Measurements from ENCODE around the gene TPX2.

The TPX2 gene

DNA sequence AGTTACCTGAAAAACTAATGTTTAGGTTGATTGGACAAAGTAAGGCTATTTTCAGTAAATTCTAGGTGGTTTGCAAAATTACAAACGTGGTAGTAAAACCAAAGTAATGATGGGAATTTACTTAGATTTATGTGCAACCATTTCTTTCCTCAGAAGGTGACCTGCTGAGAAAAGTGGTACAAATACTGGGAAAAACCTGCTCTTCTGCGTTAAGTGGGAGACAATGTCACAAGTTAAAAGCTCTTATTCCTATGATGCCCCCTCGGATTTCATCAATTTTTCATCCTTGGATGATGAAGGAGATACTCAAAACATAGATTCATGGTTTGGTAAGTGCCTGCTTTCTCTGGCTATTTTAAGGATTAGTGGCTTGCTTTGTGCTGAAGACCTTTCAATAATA is 18.2 kb downstream of the TPX2 start:
- H3K36me3 ChIP-seq (ENCODE audit: control insufficient read depth, insufficient read depth, low read length), result peaks cover 81% of the 10 kb centered on the region
- no peak overlapping the region for H3K27ac ChIP-seq (ENCODE audit: low read depth, low read length, severe bottlenecking)
- H3K4me1 ChIP-seq (ENCODE audit: control insufficient read depth, insufficient read depth, low read length, poor library complexity, severe bottlenecking), result no peaks in the 10 kb centered on the region
- 100% methylated on average over 2 of the region's 3 CpGs for WGBS, 2 experiments (ENCODE audit: insufficient coverage in 2 of 2)
- no peaks in the 10 kb centered on the region for H3K9me3 ChIP-seq (ENCODE audit: control insufficient read depth, low read length)
- H3K4me3 ChIP-seq (ENCODE audit: extremely low read depth, insufficient read depth, low read length, poor library complexity, severe bottlenecking), result no peak overlapping the region

DNA sequence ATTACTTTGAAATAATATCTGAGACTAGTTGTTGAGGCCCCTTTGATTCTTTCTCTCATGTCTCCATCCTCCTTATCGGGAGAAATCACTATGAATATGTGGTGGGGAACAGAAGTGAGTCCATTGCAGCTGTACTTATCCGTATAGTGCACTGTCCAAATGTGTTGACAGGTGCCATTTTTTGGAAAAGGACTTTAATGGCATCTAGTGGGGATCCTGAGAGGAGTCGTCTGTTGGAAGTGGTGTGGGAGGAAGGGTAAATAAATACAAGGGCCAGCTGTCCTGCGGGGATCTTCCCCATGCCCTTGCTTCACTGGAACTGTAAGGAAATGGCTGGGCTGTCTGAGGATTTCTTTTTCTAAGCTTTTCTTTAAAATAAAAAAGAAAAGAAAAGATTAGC is 19.4 kb downstream of the TPX2 start:
- H3K36me3 ChIP-seq (ENCODE audit: control insufficient read depth, insufficient read depth, low read length), result peaks cover 81% of the 10 kb centered on the region
- no peak overlapping the region for H3K4me3 ChIP-seq (ENCODE audit: extremely low read depth, insufficient read depth, low read length, poor library complexity, severe bottlenecking)
- WGBS, 2 experiments (ENCODE audit: insufficient coverage in 2 of 2), result 95 to 100% methylated on average over 2 to 3 of the region's 4 CpGs
- no peaks in the 10 kb centered on the region for H3K4me1 ChIP-seq (ENCODE audit: control insufficient read depth, insufficient read depth, low read length, poor library complexity, severe bottlenecking)
- H3K9me3 ChIP-seq (ENCODE audit: control insufficient read depth, low read length), result no peaks in the 10 kb centered on the region
- no peak overlapping the region for H3K27ac ChIP-seq (ENCODE audit: low read depth, low read length, severe bottlenecking)

DNA sequence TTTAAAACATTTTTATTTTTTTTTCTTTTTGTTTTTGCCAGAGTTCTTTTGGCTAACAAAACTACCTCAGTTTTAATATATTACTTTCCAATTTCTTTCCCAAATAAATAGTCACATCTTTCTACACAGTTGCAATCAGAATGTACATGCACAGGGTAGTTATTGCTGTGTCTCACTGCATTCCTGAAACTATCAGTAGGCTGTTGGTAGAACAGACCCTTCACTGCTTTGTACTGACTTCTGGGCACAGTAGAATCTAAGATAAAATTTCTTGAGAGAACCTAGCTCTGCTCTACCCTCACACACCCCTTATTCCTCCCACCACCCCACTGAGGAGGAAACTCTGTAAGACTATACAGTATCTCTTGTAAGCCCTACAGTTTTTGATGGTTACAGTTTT is 19.9 kb downstream of the TPX2 start:
- Histone ChIP-seq H3K4me3 (ENCODE audit: extremely low read depth, insufficient read depth, low read length, poor library complexity, severe bottlenecking) (no peak overlapping the region), H3K27ac (ENCODE audit: low read depth, low read length, severe bottlenecking) (no peak overlapping the region), H3K36me3 (ENCODE audit: control insufficient read depth, insufficient read depth, low read length) (peaks cover 77% of the 10 kb centered on the region), H3K9me3 (ENCODE audit: control insufficient read depth, low read length) (no peaks in the 10 kb centered on the region), H3K4me1 (ENCODE audit: control insufficient read depth, insufficient read depth, low read length, poor library complexity, severe bottlenecking) (no peaks in the 10 kb centered on the region)

DNA sequence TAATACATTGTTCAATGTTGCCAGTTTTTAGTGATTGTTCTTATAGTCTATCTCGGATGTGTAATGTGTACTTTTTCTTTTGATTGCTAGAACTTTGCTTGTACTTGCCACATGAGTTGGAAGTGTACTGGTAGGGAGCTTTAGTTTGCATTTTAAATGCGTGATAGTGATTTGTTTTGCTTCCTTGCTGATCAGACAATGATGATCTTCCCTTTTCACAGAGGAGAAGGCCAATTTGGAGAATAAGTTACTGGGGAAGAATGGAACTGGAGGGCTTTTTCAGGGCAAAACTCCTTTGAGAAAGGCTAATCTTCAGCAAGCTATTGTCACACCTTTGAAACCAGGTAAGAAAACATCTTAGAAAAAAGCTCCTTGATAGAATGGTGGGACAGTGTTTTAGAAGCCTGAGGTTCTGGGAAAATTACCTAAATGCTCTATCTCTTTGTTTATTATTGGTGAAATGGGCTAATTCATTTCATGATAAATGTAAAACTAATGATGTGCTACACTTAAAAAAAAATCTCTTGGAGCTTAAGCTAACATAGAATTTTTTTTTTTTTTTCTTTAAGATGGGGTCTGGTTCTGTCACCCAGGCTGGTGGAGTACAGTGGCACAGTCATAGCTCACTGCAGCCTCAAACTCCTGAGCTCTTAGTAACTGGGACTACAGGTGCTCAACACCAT is 20.9 kb downstream of the TPX2 start:
- Histone ChIP-seq H3K27ac (ENCODE audit: low read depth, low read length, severe bottlenecking) (no peak overlapping the region), H3K36me3 (ENCODE audit: control insufficient read depth, insufficient read depth, low read length) (peaks cover 81% of the 10 kb centered on the region), H3K4me1 (ENCODE audit: control insufficient read depth, insufficient read depth, low read length, poor library complexity, severe bottlenecking) (no peaks in the 10 kb centered on the region), H3K9me3 (ENCODE audit: control insufficient read depth, low read length) (no peaks in the 10 kb centered on the region), H3K4me3 (ENCODE audit: extremely low read depth, insufficient read depth, low read length, poor library complexity, severe bottlenecking) (no peak overlapping the region)
- 100% methylated on average over 2 of the region's 2 CpGs; no CpG with 5 or more reads in 1 of the 2 experiments for WGBS, 2 experiments (ENCODE audit: insufficient coverage in 2 of 2)

DNA sequence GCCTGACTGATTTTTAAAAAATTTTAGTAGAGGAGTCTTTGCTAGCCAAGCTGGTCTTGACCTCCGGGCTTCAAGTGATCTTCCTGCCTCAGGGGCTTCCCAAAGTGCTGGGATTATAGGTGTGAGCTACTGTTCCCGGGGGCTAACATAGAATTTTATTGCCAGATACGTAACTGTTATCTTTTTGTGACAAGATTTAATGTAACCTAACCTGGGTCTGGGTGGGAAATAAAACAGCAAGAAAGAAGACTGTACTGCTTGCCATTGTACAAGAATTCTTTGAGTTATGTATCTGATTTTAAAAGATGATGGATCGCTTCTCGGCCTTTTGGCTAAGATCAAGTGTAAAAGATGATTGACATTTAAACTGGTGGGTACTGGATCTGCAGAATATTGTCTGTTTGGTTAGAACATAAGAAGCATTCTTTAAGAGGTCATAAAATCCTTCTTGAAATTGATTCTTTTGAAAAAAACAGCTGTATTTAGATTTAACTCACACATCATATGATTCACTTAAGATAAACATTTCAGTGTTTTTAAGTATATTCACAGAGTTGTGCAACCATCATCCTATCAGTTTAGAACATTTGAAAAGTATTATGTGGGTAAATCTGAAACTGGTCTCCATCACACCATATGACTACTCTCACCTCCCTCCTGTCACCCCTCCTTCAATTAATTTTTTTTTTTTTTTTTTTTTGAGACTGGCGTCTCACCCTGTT is 21.6 kb downstream of the TPX2 start:
- Histone ChIP-seq H3K27ac (ENCODE audit: low read depth, low read length, severe bottlenecking) (no peak overlapping the region), H3K9me3 (ENCODE audit: control insufficient read depth, low read length) (no peaks in the 10 kb centered on the region), H3K36me3 (ENCODE audit: control insufficient read depth, insufficient read depth, low read length) (peaks cover 84% of the 10 kb centered on the region), H3K4me1 (ENCODE audit: control insufficient read depth, insufficient read depth, low read length, poor library complexity, severe bottlenecking) (no peaks in the 10 kb centered on the region), H3K4me3 (ENCODE audit: extremely low read depth, insufficient read depth, low read length, poor library complexity, severe bottlenecking) (no peak overlapping the region)
- WGBS, 2 experiments (ENCODE audit: insufficient coverage in 2 of 2), result 95 to 98% methylated on average over 5 to 6 of the region's 6 CpGs

DNA sequence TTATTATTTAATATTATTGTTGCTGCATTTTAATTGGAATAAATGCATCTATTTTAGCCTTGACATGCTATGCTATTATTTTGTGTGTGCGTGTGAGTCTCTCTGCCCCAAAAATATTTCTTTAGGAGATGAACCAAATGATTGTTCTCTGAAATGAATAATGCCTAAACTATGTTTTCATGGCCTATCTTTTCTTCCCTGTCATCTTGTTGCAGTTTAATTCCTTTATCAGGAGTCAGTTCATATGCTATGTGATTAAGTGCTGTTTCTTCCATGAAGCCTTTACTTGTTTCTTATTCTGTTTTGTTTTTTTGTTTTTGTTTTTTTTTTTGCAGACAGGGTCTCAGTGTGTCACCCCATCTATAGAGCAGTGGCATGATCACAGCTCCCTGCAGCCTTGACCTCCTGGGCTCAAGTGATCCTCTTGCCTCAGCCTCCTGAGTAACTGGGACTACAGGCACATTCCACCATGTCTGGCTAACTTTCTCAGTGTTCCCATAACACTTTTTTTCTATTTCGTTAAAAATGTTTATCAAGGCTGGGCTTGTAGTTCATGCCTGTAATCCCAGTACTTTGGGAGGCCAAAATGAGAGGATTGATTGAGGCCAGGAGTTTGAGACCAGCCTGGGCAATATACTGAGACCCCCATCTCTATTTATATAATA is 25.7 kb downstream of the TPX2 start:
- H3K27ac ChIP-seq (ENCODE audit: low read depth, low read length, severe bottlenecking), result no peak overlapping the region
- H3K9me3 ChIP-seq (ENCODE audit: control insufficient read depth, low read length), result no peaks in the 10 kb centered on the region
- 100% methylated on average over 1 of the region's 2 CpGs; no CpG with 5 or more reads in 1 of the 2 experiments for WGBS, 2 experiments (ENCODE audit: insufficient coverage in 2 of 2)
- no peaks in the 10 kb centered on the region for H3K4me1 ChIP-seq (ENCODE audit: control insufficient read depth, insufficient read depth, low read length, poor library complexity, severe bottlenecking)
- H3K4me3 ChIP-seq (ENCODE audit: extremely low read depth, insufficient read depth, low read length, poor library complexity, severe bottlenecking), result no peak overlapping the region
- peaks cover 90% of the 10 kb centered on the region for H3K36me3 ChIP-seq (ENCODE audit: control insufficient read depth, insufficient read depth, low read length)

DNA sequence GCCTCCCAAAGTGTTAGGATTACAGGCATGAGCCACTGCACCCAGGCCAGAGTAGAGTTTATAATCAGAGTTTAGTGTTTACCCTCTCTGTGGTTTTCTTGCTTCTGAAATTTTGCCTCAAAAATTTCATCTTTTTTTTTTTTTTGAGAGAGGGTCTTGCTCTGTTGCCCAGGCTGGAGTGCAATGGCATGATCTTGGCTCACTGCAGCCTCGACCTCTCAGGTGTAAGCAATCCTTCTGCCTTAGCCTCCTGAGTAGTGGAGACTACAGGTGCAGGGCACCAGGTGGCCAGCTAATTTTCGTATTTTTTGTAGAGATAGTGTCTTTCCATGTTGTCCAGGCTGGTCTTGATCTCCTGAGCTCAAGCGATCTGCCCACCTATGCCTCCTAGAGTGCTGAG is 28.7 kb downstream of the TPX2 start:
- H3K4me3 ChIP-seq (ENCODE audit: extremely low read depth, insufficient read depth, low read length, poor library complexity, severe bottlenecking), result no peak overlapping the region
- H3K9me3 ChIP-seq (ENCODE audit: control insufficient read depth, low read length), result no peaks in the 10 kb centered on the region
- WGBS, 2 experiments (ENCODE audit: insufficient coverage in 2 of 2), result 95 to 100% methylated on average over 3 of the region's 3 CpGs
- H3K4me1 ChIP-seq (ENCODE audit: control insufficient read depth, insufficient read depth, low read length, poor library complexity, severe bottlenecking), result no peaks in the 10 kb centered on the region
- no peak overlapping the region for H3K27ac ChIP-seq (ENCODE audit: low read depth, low read length, severe bottlenecking)
- H3K36me3 ChIP-seq (ENCODE audit: control insufficient read depth, insufficient read depth, low read length), result peaks cover 92% of the 10 kb centered on the region

DNA sequence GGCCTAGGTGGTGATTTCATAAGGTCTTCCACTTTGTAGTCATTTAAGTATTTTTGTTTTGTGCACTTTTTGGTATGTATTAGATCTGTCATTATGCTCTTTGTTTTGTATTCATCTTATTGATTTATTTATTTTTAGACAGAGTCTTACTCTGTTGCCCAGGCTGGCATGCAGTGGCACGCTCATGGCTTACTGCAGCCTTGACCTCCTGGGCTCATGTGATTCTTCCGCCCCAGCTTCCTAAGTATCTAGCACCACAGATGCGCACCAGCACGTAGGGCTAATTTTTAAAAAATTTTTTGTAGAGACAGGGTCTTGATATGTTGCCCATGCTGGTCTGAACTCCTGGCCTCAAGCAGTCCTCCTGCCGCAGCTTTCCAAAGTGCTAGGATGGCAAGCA is 30.6 kb downstream of the TPX2 start:
- Histone ChIP-seq H3K36me3 (ENCODE audit: control insufficient read depth, insufficient read depth, low read length) (peaks cover 95% of the 10 kb centered on the region), H3K27ac (ENCODE audit: low read depth, low read length, severe bottlenecking) (no peak overlapping the region), H3K4me3 (ENCODE audit: extremely low read depth, insufficient read depth, low read length, poor library complexity, severe bottlenecking) (no peak overlapping the region), H3K9me3 (ENCODE audit: control insufficient read depth, low read length) (no peaks in the 10 kb centered on the region), H3K4me1 (ENCODE audit: control insufficient read depth, insufficient read depth, low read length, poor library complexity, severe bottlenecking) (no peaks in the 10 kb centered on the region)
- 80 to 98% methylated on average over 1 to 5 of the region's 5 CpGs for WGBS, 2 experiments (ENCODE audit: insufficient coverage in 2 of 2)

DNA sequence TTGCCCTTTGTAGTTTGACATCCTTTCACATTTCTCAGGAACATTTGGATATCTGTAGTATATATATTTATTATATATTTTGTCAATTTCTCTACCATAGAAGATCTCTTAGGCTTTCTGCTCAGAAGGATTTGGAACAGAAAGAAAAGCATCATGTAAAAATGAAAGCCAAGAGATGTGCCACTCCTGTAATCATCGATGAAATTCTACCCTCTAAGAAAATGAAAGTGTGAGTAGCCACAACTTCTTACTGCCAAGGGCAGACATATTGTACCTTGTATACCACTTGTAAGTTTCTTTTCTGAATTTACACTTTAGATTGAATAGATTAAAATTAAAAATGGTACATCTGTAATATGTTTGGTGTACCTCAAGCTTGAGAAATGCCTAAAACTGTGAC is 31.2 kb downstream of the TPX2 start:
- WGBS, 2 experiments (ENCODE audit: insufficient coverage in 2 of 2), result no CpG with 5 or more reads among the region's 1 CpG
- H3K36me3 ChIP-seq (ENCODE audit: control insufficient read depth, insufficient read depth, low read length), result peaks cover 95% of the 10 kb centered on the region
- no peaks in the 10 kb centered on the region for H3K9me3 ChIP-seq (ENCODE audit: control insufficient read depth, low read length)
- no peak overlapping the region for H3K4me3 ChIP-seq (ENCODE audit: extremely low read depth, insufficient read depth, low read length, poor library complexity, severe bottlenecking)
- H3K27ac ChIP-seq (ENCODE audit: low read depth, low read length, severe bottlenecking), result no peak overlapping the region
- no peaks in the 10 kb centered on the region for H3K4me1 ChIP-seq (ENCODE audit: control insufficient read depth, insufficient read depth, low read length, poor library complexity, severe bottlenecking)

DNA sequence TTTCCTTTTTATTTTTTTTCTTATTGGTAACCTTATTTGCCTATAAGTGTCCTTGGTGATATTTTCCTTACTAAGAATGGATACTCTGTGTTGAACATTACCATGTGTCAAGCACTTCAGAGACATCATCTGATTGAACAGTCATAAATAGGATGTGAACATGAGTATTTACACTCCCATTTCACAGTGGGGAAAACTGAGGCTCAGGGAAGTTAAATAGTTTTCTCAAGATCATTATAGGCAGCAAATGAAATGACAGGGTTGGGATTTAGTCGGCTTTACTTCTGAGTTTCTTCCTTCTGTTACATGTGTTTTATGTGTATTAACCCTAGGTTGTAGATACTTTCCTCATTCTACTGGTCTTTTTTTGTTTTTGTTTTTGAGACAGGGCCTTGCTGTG is 35.3 kb downstream of the TPX2 start:
- no CpG with 5 or more reads among the region's 1 CpG for WGBS, 2 experiments (ENCODE audit: insufficient coverage in 2 of 2)
- H3K4me3 ChIP-seq (ENCODE audit: extremely low read depth, insufficient read depth, low read length, poor library complexity, severe bottlenecking), result no peak overlapping the region
- H3K27ac ChIP-seq (ENCODE audit: low read depth, low read length, severe bottlenecking), result no peak overlapping the region
- peaks cover 95% of the 10 kb centered on the region for H3K36me3 ChIP-seq (ENCODE audit: control insufficient read depth, insufficient read depth, low read length)
- H3K9me3 ChIP-seq (ENCODE audit: control insufficient read depth, low read length), result no peaks in the 10 kb centered on the region
- no peaks in the 10 kb centered on the region for H3K4me1 ChIP-seq (ENCODE audit: control insufficient read depth, insufficient read depth, low read length, poor library complexity, severe bottlenecking)

DNA sequence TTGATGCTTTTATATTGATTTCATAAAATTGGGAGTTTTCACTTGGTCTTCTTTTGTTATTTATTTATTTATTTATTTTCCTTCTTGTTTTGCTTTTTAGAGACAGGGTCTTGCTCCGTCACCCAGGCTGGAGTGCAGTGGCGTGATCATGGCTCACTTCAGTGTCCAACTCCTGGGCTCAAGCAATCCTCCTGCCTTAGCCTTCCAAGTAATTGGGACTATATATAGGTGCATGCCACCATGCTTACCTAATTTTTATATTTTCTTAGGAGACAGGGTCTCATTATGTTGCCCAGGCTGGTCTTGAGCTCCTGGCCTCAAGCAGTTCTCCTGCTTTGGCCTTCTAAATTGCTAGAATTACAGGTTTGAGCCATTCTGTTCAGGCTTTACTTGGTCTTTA is 41.7 kb downstream of the TPX2 start:
- Histone ChIP-seq H3K9me3 (ENCODE audit: control insufficient read depth, low read length) (no peaks in the 10 kb centered on the region), H3K27ac (ENCODE audit: low read depth, low read length, severe bottlenecking) (no peak overlapping the region), H3K4me3 (ENCODE audit: extremely low read depth, insufficient read depth, low read length, poor library complexity, severe bottlenecking) (no peak overlapping the region), H3K36me3 (ENCODE audit: control insufficient read depth, insufficient read depth, low read length) (peaks cover 91% of the 10 kb centered on the region), H3K4me1 (ENCODE audit: control insufficient read depth, insufficient read depth, low read length, poor library complexity, severe bottlenecking) (no peaks in the 10 kb centered on the region)
- no CpG with 5 or more reads among the region's 2 CpGs for WGBS, 2 experiments (ENCODE audit: insufficient coverage in 2 of 2)
